Keratinocyte (primary cell): Measurements from ENCODE around the gene LTB4R.

Source experiments
- CTCF ChIP-seq, 3 experiments: IDR thresholded peaks in 1 of 3; conservative IDR thresholded peaks in 1 of 3; optimal IDR thresholded peaks in 1 of 3; 2 replicates in 2 of 3; 3 replicates in 1 of 3; pipeline versions ENCODE3 to v1.5.1; 2011; ENCODE audit warnings: low read length in 3 of 3, mild to moderate bottlenecking in 3 of 3, moderate library complexity in 2 of 3, control low read depth in 1 of 3, inconsistent platforms in 1 of 3; ENCODE audit not compliant: insufficient read depth in 2 of 3; ENCODE audit errors: extremely low read depth in 1 of 3
- EZH2 ChIP-seq: IDR thresholded peaks from one replicate; pipeline ENCODE4 v1.6.1; 2012; ENCODE audit warnings: inconsistent platforms, mild to moderate bottlenecking, low read length, moderate library complexity

- TF ChIP-seq CTCF (optimal IDR thresholded peaks at IDR 0.05 in 1 of 3, IDR thresholded peaks at IDR 0.05 in 1 of 3, conservative IDR thresholded peaks at IDR 0.05 in 1 of 3; ENCODE audit: extremely low read depth in 1 of 3, insufficient read depth in 2 of 3, low read length in 3 of 3) (no peak), EZH2 (no peak)
Measured at GRCh38 chr14:24323341-24323740, 12.0 kb downstream of the LTB4R start.
